Islet precursor cell (in vitro differentiated cells): ENCODE results near the gene KRTAP1-3.
"Not testable (repeated sequence)": the region's sequence is repeated elsewhere in the genome, so short reads cannot be mapped to it uniquely, and the experiment has no call there.

Experiments
- DNase-seq: peaks from one replicate; pipeline ENCODE4 v3.0.0-alpha.2; 2018

KRTAP1-3 gene

DNA sequence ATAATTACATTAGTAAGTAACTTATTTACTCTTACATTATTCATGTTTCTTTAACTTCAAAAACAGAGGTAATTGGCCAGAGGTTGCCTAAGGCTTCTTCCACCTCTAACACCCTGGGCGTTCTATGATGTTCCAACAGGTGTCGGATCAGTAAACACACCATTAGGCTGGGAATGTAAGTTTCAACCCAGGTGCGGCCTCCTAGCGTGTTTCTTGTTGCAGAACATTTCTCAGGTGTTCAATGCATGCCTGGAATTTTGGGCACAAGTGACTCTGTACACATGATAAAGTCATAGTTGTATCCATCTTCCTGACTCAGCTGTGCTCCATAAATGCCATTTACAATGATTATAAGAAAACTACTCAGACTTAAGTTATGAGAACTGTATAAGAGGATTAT lies 19.4 kb upstream of the KRTAP1-3 start:
- no peak for DNase-seq

DNA sequence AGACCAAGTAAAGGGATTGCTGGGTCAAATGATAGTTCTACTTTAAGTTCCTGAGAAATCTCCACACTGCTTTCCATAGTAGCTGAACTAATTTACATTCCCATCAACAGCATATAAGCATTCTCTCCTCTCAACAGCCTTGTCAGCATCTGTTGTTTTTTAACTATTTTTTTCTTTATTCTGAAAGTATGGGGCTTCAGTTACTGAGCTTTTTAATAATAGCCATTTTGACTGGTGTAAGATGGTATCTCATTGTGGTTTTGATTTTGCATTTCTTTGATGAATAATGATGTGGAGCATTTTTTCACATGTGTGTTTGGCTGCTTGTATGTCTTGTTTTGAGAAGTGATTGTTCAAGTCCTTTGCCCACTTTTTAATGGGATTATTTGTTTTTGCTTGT lies 17.9 kb upstream of the KRTAP1-3 start:
- no peak for DNase-seq

DNA sequence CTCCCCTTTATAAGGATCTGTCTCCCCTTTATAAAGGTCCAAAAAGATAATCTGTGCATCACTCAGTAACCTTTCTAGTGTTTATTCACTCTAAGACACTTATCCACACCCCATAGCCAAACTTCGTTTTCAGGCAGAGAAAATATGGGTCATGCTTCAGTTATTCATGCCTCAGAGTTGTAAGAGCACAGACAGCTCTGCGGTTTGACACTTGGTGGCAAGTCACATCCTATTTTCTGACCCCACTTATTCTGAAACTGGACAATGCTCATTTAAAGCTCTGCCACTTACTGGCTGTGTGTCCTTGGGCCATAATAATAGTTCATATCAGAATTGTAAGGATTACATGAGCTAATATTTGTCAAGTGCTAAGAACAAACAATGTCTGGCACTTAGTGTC lies 14.4 kb upstream of the KRTAP1-3 start:
- DNase-seq = no peak

DNA sequence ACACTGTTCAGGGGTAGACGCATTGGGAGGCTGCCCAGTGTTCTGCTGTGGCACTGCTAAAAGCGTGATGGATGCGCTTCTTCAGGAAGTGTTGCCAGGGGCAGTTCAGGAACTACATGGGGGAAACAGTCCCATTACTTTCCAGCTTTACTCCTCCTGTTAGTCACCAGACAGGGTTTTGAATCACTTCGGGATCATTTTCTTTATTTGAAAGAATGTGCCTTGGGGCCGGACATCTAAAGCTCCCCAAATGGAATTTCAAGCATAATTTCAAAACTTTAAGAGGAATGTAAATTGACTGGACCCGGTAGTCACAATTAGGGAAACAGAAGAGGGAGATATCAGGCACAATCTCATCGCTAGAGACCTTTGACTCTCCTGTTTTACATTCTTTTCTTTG lies 13.8 kb upstream of the KRTAP1-3 start:
- peak; percentile 92 for DNase-seq

DNA sequence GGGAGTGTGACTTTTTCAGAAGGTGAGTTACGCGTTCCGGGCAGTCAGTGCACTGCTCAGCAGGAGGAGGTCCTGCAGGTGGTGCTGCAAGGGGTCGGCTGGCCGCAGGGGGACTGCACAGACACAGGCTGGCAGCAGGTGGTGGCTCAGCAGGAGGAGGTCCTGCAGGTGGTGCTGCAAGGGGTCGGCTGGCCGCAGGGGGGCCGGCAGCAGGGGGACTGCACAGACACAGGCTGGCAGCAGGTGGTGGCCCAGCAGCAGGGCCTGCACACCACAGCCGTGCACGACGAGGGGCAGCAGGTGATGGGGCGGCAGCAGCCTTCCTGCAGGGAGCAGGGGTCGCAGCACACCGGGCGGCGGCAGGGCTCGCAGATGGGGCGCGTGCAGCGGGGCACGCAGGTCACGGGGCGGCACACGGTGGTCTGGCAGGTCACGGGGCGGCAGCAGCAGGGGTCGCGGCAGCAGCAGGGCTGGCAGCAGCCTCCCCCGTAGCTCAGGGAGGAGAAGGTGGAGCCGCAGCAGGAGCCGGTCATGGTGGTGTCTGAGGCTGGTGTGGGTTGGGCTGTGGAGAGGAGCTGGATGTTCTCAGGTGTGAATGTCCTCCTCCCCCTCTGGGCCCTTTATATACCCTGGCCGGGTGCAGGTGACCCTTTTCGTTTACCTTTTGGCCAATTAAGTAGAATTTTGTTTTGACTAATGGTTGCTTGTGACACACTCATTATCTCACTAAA lies 12.2 kb upstream of the KRTAP1-3 start, which contains the start of gene KRTAP2-1:
Gene KRTAP2-1 (minus strand): TSS at position 582 of the 731 bp plus-strand sequence. CDS start 49 bp downstream, at position 533.
- DNase-seq = not testable (repeated sequence)

DNA sequence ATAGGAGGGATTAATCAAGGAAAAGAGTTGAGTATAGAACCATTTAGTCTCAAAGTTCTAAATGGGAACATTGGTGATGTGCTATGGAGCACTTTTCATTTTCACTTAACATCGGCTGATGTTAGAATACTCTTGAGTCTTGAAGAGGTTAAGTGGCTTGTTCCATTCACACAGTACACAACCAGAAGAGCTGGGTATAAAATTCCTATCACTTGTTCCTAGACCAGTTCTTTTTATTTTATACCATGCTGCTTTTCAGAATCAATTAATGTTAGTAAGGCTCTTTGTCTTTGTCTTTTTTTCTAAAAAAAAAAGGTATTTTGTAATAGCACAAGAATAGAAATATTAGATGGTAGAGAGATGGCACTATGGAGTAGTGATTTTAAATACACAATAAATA lies 8.3 kb upstream of the KRTAP1-3 start:
- DNase-seq = no peak

DNA sequence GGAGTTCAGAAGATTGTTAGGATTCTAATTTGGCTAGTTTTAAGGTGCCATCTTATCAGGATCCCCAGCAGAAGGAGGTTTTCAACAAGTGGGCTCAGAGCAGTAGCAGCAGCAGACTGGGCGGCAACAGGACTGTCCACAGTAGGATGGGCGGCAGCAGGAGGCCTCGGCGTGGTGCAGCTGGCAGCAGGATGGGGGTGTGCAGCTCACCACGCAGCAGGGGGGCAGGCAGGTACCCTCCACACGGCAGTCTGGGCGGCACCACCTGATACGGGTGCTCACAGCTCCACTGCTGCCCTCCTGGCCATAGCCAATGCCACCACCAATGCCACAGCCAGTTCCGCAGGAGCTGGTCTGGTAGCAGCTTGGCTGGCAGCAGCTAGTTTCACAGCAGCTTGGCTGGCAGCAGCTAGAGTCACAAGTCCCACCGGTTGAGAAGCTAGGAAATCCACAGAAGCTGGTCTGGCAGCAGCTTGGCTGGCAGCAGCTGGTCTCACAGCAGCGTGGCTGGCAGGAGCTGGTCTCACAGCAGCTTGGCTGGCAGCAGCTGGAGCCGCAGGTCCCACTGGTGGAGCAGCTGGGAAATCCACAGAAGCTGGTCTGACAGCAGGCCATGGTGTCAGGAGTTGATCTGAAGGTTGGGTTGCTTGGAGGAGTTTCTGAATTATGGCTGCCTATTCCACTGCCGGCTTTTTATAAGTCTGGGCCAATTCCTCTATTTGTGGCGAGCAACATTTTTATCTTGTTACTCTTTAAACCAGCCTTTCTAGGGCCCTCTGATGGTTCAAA lies 6.3 kb upstream of the KRTAP1-3 start, which contains the start of gene KRTAP1-1:
Gene KRTAP1-1 (minus strand): TSS at position 668 of the 789 bp plus-strand sequence. CDS start 53 bp downstream, at position 615.
- DNase-seq = not testable (repeated sequence)

DNA sequence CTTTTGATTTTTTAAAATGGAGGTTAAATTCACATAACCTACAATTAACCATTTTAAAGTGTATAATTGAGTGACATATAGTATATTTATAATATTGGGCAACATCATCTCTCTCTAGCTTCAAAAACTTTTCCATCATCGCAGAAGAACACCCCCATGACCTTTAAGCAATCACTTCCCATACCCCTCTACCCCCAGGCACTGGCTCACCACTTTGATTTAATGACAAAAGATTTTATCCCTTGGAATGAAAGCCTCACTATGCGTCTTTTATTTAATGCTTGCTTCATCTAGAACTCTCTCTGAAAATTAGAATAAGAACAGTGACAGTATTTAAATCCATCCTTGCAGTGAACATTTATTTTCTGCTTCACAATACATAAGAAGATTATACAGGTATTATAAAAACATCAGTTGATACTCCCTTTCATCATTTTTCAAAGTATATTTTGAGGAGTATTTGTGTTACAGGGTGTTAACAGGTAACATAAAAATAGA lies 3.2 kb upstream of the KRTAP1-3 start:
- DNase-seq = no peak

DNA sequence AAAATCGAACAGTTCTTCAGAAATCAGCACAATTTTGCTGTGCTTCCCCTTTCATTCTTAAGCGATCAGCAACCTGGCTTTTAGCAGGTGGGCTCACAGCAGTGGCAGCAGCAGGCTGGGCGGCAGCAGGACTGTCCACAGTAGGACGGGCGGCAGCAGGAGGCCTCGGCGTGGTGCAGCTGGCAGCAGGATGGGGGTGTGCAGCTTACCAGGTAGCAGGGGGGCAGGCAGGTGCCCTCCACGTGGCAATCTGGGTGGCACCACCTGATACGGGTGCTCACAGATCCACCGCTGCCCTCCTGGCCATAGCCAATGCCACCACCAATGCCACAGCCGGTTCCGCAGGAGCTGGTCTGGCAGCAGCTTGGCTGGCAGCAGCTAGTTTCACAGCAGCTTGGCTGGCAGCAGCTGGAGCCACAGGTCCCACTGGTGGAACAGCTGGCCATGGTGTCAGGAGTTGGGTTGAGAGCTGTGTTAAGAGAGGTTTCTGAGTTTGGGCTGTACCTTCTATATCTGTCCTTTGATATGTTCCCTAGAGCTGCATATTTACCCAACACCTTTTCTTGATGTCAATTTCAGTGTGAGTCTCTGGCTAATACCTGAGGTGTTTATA lies 4.9 kb downstream of the KRTAP1-3 start, which contains the start of gene KRTAP1-4:
Gene KRTAP1-4 (minus strand): TSS at position 563 of the 613 bp plus-strand sequence. CDS start 117 bp downstream, at position 446.
- DNase-seq = peak; percentile 51

DNA sequence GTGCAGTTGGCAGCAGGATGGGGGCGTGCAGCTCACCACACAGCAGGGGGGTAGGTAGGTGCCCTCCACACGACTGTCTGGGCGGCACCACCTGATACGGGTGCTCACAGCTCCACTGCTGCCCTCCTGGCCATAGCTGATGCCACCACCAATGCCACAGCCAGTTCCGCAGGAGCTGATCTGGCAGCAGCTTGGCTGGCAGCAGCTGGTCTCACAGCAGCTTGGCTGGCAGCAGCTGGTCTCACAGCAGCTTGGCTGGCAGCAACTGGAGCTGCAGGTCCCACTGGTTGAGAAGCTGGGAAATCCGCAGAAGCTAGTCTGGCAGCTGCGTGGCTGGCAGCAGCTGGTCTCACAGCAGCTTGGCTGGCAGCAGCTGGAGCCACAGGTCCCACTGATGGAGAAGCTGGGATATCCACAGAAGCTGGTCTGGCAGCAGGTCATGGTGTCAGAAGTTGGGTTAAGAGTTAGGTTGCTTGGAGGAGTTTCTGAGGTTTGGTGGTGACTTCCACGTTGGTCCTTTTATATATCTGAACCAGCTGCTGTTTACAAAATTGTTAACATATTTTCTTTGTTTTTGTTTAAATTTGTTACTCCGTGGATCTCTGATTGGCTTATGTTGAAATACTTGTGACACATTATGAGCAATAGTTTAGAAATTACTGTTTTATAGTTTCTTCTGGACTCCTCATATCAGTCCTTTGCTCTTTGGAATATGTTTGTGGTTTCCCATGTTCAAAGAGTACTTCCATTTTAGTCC lies 7.8 kb downstream of the KRTAP1-3 start, which contains the start of gene KRTAP1-5:
Gene KRTAP1-5 (minus strand): TSS at position 494 of the 757 bp plus-strand sequence. CDS start 53 bp downstream, at position 441.
- DNase-seq = no peak

DNA sequence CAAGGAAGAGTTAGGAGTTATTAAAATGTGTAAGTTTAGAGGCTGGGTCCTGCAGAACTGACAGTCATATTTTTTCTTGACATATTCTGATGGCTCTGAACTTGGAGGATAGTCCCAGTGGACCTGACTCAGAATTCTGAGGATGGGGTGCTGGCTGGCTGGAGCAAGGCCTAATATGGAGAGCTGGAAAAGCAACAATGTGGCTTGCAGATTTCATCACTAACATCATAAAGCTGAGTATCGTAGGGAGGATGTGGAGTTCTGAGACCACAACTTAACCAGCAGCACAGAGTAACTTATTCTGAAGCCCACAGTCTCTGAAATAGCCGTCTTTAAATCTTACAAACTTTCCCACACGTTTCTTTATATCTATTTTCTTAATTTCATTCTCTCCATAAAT lies 10.0 kb downstream of the KRTAP1-3 start:
- no peak for DNase-seq

DNA sequence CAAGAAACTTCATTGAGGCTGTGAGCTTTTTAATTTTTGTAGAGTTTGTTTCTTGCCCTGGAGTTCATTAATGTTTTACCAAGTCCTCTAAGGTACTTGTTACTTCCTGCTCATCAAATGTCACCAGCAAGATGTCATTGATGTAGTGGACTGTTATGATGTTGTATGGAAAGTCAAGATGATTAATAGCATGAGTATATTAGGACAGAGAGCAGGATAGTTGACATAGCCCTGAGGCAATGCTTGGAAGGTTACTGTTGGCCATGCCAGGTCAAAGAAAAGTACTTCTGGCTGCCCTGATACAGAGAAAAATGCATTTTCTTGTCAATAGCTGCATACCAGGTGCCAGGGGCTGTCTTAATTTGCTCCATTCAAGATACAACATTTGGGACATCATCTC lies 14.3 kb downstream of the KRTAP1-3 start:
- no peak for DNase-seq

DNA sequence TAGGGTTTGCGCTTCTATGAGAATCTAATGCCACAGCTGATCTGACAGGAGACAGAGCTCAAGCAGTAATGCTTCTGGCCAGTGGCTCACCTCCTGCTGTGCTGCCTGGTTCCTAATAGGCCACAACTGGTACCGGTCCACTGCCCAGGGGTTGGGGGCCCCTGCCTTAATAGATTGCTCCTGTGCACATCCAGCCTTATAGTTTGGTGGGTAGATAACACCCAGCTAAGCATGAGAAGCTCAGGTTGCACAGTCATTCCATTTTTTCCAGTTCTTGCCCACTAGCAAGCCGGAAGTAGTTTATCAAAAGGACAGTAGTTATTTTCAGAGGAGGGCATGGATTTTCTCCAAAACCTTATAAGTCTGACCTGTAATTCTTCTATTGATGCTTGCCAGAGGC lies 15.3 kb downstream of the KRTAP1-3 start:
- no peak for DNase-seq

DNA sequence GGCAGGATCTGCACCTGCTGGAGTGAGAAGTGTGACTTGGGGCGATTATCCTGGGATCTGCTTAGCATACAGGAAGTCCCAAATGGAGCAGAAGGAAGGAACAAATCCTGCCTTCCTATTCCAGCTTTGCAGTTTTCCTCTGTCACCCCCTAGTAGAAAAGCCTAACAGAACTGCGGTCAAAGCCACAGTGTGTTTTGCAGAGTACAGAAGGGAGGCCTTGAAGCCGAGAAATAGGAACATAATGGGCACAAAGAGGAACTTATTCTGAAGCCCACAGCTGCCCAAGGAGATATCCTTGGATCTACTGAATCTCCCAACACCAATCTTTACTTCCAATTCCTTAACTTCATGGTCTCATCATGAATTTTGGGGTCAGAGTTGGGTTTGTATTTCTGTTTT lies 16.1 kb downstream of the KRTAP1-3 start:
- DNase-seq = no peak

DNA sequence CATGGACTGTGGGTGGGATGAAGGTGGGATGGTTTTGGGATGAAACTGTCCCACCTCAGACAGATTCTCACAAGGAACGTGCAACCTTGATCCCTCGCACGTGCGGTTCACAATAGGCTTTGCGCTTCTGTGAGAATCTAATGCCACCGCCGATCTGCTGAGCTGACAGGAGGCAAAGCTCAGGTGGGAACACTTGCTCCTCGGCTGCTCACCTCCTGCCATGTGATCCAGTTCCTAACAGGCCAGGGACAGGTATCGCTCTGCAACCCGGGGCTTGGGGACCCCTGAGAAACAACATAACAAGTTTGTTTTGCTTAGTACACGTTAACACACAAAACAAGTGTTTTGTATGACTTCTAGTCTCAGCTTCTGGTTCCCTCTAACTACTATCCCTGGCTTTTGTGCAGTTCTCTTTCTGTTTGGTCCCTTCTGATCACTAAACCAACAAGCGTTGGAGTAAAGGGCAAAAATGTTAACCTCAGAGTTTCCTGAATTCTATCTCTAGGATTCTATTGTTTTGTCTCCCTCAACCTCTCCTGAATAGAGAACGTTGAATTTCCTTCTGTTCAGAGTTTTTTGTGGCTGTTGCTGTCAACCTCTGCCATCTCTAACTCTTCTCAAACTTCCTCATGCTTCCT lies 18.0 kb downstream of the KRTAP1-3 start:
- no peak for DNase-seq

DNA sequence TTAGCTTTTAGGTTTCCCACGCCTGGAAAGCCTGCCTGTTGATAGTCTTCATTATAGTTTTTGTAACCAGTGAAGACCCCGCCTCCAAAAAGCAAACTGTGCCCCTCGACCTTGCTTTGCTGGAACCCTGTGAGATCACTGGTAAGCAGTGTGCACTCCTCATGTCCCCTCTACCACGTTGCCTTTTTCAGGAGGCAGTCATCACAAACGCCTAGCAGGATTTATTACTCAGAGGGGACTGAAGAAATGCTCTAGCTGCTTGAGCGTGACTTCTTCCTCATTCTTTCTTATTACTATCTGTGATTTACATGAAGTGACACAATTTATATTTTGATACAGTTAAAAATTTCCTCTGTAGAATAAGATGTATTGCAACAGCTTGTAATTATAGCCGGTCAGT lies 19.2 kb downstream of the KRTAP1-3 start:
- no peak for DNase-seq

DNA sequence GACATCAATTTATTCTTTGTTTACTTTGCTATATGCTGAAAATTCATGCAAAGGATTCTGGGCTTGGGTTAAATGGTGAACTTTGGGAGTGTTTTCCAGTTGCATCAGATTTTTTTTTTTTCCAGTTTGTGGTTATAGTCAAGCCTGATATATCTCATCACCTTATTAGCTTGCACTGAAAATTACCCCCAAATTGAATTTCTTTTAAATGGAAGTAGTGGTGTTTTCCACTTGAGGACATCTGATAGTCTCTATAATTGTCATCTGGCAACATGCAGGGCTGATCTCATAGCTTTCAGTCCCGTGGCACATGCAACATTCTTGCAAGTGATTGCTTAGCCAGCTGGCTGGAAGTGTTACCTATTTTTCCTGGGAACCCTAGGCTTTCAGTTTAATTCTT lies 21.1 kb downstream of the KRTAP1-3 start:
- DNase-seq = no peak

DNA sequence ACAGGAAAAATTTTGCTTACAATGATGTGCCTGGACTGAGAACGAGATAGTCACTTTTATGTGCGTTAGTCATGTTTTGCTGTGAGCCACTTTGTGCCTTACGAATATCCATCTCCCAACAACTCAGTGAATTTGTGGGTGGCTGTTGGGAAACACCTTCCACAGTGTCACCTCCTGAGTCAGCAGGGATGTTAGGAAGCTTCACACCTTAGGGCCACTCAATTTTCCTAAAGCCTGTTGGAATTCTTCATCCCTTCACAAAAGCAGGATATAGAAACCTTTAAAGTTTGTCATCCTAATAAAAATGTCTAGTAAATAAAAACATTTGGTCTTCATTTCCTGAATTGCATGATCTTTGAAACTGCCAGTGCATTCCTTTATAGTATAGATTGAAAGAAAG lies 21.5 kb downstream of the KRTAP1-3 start:
- DNase-seq = no peak

DNA sequence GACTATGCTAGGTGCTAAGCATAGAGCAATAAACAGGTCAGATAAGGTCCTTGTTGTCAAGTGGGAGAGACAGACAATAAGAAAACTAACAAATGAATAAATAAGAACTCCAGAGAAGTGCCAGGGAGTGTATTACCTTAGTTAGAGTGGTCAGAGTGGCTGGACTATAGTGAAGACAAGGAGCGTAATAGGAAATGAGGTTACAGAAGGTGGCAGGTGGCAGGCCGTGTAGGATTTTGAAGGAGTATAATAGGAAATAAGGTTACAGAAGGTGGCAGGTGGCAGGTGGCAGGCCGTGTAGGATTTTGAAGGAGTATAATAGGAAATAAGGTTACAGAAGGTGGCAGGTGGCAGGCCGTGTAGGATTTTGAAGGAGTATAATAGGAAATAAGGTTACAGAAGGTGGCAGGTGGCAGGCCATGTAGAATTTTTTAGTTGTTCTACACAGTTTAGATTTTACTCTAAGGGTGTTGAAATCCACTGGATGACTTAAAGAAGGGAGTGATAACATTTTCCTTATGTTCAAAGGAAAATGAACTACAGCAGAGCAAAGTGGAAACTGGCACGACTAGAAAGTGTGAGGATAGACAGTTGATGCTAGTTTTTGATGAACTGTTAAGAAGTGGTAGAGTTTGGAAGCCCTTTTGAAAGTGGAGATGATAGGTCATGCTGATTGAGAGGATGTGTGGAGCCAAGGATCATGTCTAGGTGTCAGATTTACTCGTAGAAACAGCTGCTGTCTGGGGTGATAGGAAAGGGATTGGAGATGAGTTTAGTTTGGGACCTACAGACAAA lies 22.2 kb downstream of the KRTAP1-3 start:
- no peak for DNase-seq

DNA sequence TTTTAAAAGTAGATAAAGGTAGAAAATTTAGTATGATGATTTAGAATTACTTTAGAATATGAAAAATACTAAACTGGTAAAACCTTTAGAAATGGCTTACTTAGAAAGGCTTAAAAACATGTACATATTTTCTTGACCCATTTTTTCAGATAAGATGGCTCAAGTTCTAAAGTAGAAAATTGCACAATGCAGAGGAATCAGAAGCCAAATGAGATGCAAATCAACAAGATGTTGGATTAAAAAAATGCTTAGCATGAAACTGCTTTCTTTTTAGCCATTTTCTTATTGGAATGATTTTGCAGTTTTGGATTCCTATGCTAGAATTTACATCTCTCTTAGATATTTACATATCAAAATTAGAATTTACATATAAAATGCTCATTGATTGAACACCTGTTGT lies 24.2 kb downstream of the KRTAP1-3 start:
- no peak for DNase-seq

DNA sequence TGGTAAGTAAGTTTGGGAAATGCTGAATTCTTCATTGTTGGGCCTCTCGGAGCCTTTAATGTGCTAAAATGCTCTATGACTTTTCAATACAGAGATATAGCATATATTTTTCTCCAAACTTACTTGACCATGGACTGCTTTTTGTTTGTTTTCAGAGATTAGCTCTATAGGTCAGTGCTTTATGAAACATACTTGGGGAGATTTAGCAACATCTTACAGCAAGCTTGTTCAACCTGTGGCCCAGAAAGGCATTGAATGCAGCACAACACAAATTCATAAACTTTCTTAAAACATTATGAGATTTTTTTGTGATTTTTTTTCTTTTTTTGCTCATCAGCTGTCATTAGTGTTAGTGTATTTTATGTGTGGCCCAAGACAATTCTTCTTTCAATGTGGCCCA lies 24.7 kb downstream of the KRTAP1-3 start:
- no peak for DNase-seq
